Cardiac muscle cell (in vitro differentiated cells and primary cell): ENCODE measurements around the gene ZNF195. TPM values are rescaled to one million over a fixed set of nuclear protein-coding genes. Genes with fewer than 3 reads are reported as not detected.
"Not testable (repeated sequence)": the region's sequence is repeated elsewhere in the genome, so short reads cannot be mapped to it uniquely, and the experiment has no call there.

Source experiments
- DNase-seq, 2 donors: peaks; one replicate each; pipeline versions ENCODE4 v3.0.0 to v3.0.0-alpha.2; 2010 to 2017; ENCODE audit warnings: low read depth in 1 of 2, low spot score in 1 of 2
- H3K27ac ChIP-seq: fragments of 200-600 bp; sonication (generic); 2 replicates; pipeline ENCODE4 v1.5.1; 2016
- H3K27me3 ChIP-seq: fragments of 200-600 bp; sonication (generic); 2 replicates; pipeline ENCODE4 v1.6.0; 2016; ENCODE audit warnings: control low read depth
- H3K36me3 ChIP-seq: fragments of 200-600 bp; sonication (generic); 2 replicates; pipeline ENCODE4 v1.5.1; 2016; ENCODE audit warnings: control low read depth
- H3K4me1 ChIP-seq: fragments of 200-600 bp; sonication (generic); 2 replicates; pipeline ENCODE4 v1.8.1; 2017; ENCODE audit warnings: low read depth, mild to moderate bottlenecking, mixed run types
- H3K4me3 ChIP-seq: fragments of 200-600 bp; sonication (generic); 2 replicates; pipeline ENCODE4 v1.5.1; 2016; ENCODE audit warnings: mild to moderate bottlenecking
- H3K9me3 ChIP-seq: fragments of 200-600 bp; sonication (generic); 2 replicates; pipeline ENCODE4 v1.5.1; 2017; ENCODE audit warnings: low read depth, mild to moderate bottlenecking, control low read depth
- polyA plus RNA-seq: library from polyadenylated mRNA; unstranded; fragments of >200 nt; fragmentation: Nextera tagmentation; extraction: Ambion mirVana; gene quantifications from 2 replicates; pipeline ENCODE4 v1.2.1, GENCODE V29; 2016
- total RNA-seq: library from RNA; depleted of rRNA; stranded (reverse); fragments of >200 nt; gene quantifications from 2 replicates; pipeline ENCODE4 v1.2.3, GENCODE V29; 2016
- TF ChIP-seq, protein P1 (sequence below): IDR thresholded peaks from 2 replicates; pipeline ENCODE4 v1.5.1; 2012; ENCODE audit warnings: low read depth, mild to moderate bottlenecking, low read length

Gene ZNF195
- total and polyA plus RNA-seq, 2 experiments from 2014 or later = 35.1 to 35.5 TPM

DNA sequence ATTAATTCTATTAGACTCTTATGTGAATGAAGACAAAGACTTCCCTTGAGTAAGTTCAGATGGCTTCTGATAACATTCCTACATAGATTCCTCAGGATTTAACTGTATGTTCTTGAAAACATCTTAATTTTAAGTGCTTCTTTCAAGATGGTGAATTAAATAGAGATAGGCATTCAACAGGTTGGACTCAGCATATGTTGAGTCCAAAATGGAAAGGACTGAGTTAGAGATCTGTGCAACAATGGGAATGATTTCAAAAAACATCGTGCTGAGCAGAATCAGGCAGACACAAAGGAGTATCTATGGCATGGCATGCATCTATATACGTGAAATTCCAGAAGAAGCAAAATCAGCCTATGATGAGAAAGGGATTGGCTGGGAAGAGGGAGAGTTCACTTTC is 36.2 kb downstream of the ZNF195 start:
- no peaks in the 10 kb centered on the region for H3K27me3 ChIP-seq
- no peak overlapping the region for H3K27ac ChIP-seq
- H3K4me1 ChIP-seq = no peaks in the 10 kb centered on the region
- no peak overlapping the region for H3K4me3 ChIP-seq
- H3K9me3 ChIP-seq = no peaks in the 10 kb centered on the region
- no peaks in the 10 kb centered on the region for H3K36me3 ChIP-seq
- no peak for DNase-seq
- TF ChIP-seq, protein P1, sequence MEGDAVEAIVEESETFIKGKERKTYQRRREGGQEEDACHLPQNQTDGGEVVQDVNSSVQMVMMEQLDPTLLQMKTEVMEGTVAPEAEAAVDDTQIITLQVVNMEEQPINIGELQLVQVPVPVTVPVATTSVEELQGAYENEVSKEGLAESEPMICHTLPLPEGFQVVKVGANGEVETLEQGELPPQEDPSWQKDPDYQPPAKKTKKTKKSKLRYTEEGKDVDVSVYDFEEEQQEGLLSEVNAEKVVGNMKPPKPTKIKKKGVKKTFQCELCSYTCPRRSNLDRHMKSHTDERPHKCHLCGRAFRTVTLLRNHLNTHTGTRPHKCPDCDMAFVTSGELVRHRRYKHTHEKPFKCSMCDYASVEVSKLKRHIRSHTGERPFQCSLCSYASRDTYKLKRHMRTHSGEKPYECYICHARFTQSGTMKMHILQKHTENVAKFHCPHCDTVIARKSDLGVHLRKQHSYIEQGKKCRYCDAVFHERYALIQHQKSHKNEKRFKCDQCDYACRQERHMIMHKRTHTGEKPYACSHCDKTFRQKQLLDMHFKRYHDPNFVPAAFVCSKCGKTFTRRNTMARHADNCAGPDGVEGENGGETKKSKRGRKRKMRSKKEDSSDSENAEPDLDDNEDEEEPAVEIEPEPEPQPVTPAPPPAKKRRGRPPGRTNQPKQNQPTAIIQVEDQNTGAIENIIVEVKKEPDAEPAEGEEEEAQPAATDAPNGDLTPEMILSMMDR = no peak

DNA sequence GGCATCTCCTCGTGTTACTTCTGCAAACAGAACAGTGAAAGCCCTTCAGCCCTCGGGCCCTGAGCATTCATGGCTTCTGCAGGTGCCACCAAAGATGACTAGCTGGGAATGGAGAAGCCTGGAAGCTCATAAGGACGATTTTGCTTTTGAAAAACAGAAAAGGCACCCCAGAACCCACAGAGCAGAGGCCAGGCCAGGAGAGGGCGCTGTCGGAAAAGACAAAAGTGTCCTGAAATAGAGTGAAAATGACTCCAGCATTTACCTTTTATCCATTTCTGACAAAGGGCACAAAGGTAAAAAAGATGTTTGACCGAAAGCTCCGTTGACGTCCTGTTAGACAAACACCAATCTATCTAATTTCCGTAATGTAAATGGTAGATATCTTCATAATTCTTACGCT is 37.6 kb downstream of the ZNF195 start:
- no peak overlapping the region for H3K4me3 ChIP-seq
- H3K27me3 ChIP-seq = no peaks in the 10 kb centered on the region
- DNase-seq = peak; percentile 41 to 72
- no peaks in the 10 kb centered on the region for H3K9me3 ChIP-seq
- H3K4me1 ChIP-seq = no peaks in the 10 kb centered on the region
- H3K36me3 ChIP-seq = no peaks in the 10 kb centered on the region
- H3K27ac ChIP-seq = no peak overlapping the region
- TF ChIP-seq, protein P1 = peak; percentile 75

DNA sequence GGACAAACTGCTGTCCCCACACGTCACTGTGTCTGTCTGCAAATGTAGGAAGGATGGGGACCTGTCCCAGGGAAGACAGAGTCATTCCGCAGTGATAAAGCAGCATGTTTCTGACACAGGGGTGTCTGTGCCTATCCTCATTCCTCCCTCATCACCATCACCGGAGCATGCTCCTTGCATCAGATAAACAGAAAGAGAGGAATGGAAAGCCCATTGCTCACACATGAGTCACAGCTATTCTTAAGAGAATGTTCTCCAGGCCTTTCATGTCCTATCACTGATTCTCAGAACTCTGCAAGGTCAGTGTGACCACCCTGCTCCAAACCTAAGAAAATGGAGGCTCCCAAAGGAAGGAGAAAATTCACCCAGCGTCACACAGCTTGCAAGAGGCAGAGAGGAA is 38.9 kb downstream of the ZNF195 start:
- TF ChIP-seq, protein P1 = no peak
- H3K27ac ChIP-seq = no peak overlapping the region
- DNase-seq = peak in 1 of 2 donors; percentile 71
- no peak overlapping the region for H3K4me3 ChIP-seq
- H3K27me3 ChIP-seq = no peaks in the 10 kb centered on the region
- no peaks in the 10 kb centered on the region for H3K9me3 ChIP-seq
- no peaks in the 10 kb centered on the region for H3K4me1 ChIP-seq
- no peaks in the 10 kb centered on the region for H3K36me3 ChIP-seq

DNA sequence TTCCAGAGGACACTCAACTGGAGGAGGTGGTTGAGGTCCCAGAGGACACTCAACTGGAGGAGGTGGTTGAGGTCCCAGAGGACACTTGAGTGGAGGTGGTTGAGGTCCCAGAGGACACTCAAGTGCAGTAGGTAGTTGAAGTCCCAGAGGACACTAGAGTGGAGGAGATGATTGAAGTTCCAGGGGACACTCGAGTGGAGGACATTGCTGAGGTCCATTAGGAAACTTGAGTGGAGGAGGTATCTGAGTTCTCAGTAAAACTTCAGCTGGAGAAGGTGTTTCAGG is 39.7 kb downstream of the ZNF195 start:
- DNase-seq = no peak
- Histone ChIP-seq H3K27ac (no peak overlapping the region), H3K4me3 (no peak overlapping the region), H3K36me3 (no peaks in the 10 kb centered on the region), H3K27me3 (no peaks in the 10 kb centered on the region), H3K9me3 (no peaks in the 10 kb centered on the region), H3K4me1 (no peaks in the 10 kb centered on the region)
- TF ChIP-seq, protein P1 = no peak

DNA sequence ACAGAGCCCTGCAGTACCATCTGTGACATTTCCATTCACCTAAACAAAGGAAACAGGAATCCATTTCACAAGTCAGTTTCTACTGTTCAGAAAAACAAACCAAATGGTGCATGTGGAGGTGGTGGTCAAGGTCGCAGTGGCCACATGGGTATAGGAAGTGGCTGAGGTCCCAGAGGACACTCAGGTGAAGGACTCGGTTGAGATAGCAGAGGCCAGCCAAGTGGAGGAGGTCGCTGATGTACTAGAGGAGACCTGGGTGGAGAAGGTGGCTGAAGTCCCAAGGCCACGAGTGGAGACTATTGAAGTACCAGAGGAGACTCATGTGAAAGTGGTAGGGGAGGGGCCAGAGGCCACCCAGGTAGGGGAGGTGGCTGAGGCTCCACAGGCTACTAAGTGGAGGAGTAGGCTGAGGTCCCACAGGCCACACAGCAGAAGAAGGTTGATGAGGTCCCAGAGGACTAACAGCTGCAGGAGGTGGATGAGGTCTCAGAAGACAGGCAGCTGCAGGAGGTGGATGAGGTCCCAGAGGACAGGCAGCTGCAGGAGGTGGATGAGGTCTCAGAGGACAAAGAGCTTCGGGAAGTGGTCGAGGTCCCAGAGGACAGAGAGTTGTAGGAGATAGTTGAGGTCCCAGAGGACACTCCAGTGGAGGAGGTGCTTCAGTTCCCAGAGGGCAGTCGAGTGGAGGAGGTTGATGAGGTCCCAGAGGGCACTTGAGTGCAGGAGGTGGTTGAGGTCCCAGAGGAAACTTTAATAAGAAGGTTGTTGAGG is 40.2 kb downstream of the ZNF195 start:
- TF ChIP-seq, protein P1 = no peak
- Histone ChIP-seq H3K27me3 (no peaks in the 10 kb centered on the region), H3K36me3 (no peaks in the 10 kb centered on the region), H3K4me3 (no peak overlapping the region), H3K9me3 (no peaks in the 10 kb centered on the region), H3K27ac (no peak overlapping the region), H3K4me1 (no peaks in the 10 kb centered on the region)
- DNase-seq = no peak

DNA sequence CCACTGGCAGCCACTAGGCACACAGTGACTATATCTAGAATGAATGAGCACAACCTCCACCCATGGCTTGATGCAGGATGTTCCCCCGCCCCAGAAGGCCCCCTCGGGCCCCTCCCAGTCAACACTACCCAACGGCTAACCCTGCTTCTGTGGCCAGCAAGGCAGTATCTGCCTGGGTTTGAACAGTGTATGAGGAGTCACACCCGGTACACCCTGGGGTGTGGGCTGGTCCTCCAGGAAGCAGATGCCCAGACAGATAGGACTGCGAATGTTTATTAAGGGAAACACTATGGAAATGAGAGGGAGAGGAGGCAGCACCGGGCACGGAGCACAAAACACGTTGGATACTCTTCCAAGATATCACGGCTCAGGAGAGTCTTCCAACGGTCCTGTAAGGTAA is 42.5 kb downstream of the ZNF195 start:
- not testable (repeated sequence) for H3K36me3 ChIP-seq, H3K9me3 ChIP-seq, H3K27me3 ChIP-seq, H3K4me3 ChIP-seq, DNase-seq, H3K4me1 ChIP-seq, H3K27ac ChIP-seq

DNA sequence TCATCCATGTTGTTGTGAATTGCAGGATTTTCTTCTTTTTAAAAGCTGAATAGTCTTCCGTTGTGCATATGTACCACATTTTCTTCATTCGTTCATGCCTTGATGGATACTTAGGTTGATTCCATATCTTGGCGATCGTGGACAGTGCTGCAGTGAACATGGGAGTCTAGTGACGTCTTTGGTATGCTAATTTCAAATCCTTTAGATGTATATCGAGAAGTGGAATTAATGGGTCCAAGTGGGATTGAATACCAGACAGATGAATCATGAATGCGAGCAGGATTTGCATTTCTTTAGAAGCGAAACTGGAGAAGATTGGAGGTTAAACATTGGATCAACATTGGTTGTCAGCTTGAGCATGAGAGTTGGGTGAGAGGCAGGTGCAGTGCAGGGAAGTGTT is 45.8 kb downstream of the ZNF195 start:
- H3K4me3 ChIP-seq, H3K27me3 ChIP-seq, H3K36me3 ChIP-seq, H3K9me3 ChIP-seq, H3K27ac ChIP-seq, DNase-seq, H3K4me1 ChIP-seq: not testable (repeated sequence)

DNA sequence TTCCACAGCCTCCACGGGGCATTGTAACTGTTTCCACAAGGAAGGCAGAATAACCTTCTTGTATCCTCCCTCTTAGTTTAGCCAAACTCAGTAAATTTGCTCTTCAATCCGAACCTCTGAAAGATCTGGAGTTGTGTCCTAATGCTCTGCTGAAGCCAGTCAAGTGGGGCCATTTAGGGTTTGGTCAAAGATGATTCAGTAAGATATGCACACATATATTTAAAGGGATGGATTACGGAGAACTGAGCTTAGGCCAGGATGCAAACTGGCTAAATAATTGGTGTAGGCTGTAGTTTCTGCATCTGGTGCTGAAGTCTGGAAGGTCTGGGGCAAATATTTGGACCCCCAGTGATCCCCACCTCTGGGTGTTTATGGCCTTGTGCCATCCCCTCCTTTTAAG is 47.9 kb downstream of the ZNF195 start:
- not testable (repeated sequence) for H3K4me1 ChIP-seq, H3K36me3 ChIP-seq, H3K4me3 ChIP-seq, H3K27ac ChIP-seq, DNase-seq, H3K9me3 ChIP-seq, H3K27me3 ChIP-seq

DNA sequence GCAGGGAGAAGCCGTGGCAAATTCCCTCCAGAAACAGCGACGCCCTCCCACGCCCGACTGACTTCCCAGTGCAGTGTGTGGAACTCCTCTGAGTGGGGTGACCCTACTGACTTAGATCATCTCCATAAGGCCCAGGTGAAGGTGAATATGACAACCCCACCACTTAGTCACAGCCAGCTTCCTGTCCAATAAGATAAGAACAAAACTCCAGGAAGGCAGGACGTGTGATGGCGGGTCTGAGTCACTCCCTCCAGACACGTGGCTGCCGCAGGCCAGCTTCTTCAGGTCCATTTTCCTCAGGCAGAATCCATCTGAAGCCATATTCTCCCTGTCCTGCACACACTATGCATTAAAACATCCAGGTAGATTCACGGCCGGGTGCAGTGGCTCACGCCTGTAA is 48.9 kb downstream of the ZNF195 start:
- not testable (repeated sequence) for H3K36me3 ChIP-seq, H3K4me1 ChIP-seq, DNase-seq, H3K27ac ChIP-seq, H3K9me3 ChIP-seq, H3K27me3 ChIP-seq, H3K4me3 ChIP-seq

DNA sequence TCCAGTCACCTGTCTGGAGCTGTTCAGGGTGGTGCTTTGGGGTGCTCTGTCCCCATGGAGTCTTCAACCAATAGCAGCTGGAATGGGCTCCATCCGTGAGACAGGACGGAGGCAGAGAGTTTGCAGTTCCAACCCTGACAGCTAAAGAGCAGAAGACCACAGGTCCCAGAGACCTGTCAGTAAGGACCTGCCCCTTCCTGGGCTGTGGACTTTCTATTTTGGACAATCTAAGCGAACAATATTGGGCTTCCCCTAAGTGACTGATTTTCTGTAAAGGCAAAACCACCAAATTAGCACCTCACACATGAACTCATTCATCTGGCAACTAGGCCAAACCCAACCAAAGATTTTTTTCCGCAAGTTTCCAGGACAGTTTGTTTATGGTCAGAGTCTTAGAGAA is 50.4 kb downstream of the ZNF195 start:
- H3K4me1 ChIP-seq, H3K27me3 ChIP-seq, DNase-seq, H3K27ac ChIP-seq, H3K9me3 ChIP-seq, H3K36me3 ChIP-seq, H3K4me3 ChIP-seq: not testable (repeated sequence)
